Breast epithelium (tissue), 4 donors: ENCODE data around the gene NIP7. TPM values are rescaled to one million over a fixed set of nuclear protein-coding genes. Genes with fewer than 3 reads are reported as not detected.
A peak's percentile ranks its signal among the peaks of the same experiment; 100 is the strongest.

Source experiments
- DNase-seq, 2 donors: peaks; one replicate each; pipeline ENCODE4 v3.0.0-alpha.2; 2019; ENCODE audit warnings: low spot score in 2 of 2
- H3K27ac ChIP-seq, 2 donors: fragments of 200-600 bp; sonication (generic) in 1 of 2; one replicate each; pipeline ENCODE4 v1.5.1; 2016 to 2019; ENCODE audit warnings: mild to moderate bottlenecking in 1 of 2
- H3K27me3 ChIP-seq, 2 donors: fragments of 200-600 bp; sonication (generic) in 1 of 2; one replicate each; pipeline versions ENCODE4 v1.5.1 to v1.6.0; 2017 to 2019; ENCODE audit warnings: control low read depth in 1 of 2, mild to moderate bottlenecking in 1 of 2
- H3K36me3 ChIP-seq: fragments of 200-600 bp; one replicate; pipeline ENCODE4 v1.5.1; 2019
- H3K4me1 ChIP-seq, 2 donors: fragments of 200-600 bp; sonication (generic); one replicate each; pipeline ENCODE4 v1.5.1; 2016 to 2019; ENCODE audit warnings: control low read depth in 1 of 2
- H3K4me3 ChIP-seq, 3 donors: fragments of 200-600 bp; sonication (generic); 1 replicate in 2 of 3; 2 replicates in 1 of 3; pipeline ENCODE4 v1.5.1; 2016 to 2019; ENCODE audit warnings: mild to moderate bottlenecking in 3 of 3, moderate library complexity in 2 of 3
- H3K9me3 ChIP-seq, 2 donors: fragments of 200-600 bp; sonication (generic) in 1 of 2; one replicate each; pipeline ENCODE4 v1.5.1; 2016 to 2019; ENCODE audit warnings: control low read depth in 1 of 2
- POLR2A ChIP-seq: fragments of 450-650 bp; IDR thresholded peaks from one replicate; pipeline ENCODE4 v1.6.1; 2016; ENCODE audit warnings: antibody characterized with exemption, mild to moderate bottlenecking, moderate library complexity
- POLR2AphosphoS5 ChIP-seq, 3 donors: sonication (generic); formaldehyde crosslinking; IDR thresholded peaks; one replicate each; pipeline ENCODE4 v1.6.1; 2017; ENCODE audit warnings: antibody characterized with exemption in 3 of 3
- intact Hi-C: fragments of 100-400 bp; cut with DNase I; formaldehyde crosslinking; loops from one replicate; pipeline ENCODE4 v1.15.1; 2023; ENCODE audit warnings: low total_unique reads
- total RNA-seq, 3 donors: library from RNA; depleted of rRNA; stranded (reverse); fragments of >200 nt; gene quantifications; one replicate each; pipeline ENCODE4 v1.1.0, GENCODE V29; 2016
- TF ChIP-seq, protein P1 (sequence below), 3 donors: fragments of 450-650 bp; IDR thresholded peaks; one replicate each; pipeline ENCODE4 v1.5.1; 2016 to 2017; ENCODE audit warnings: antibody characterized with exemption in 3 of 3, mild to moderate bottlenecking in 3 of 3, moderate library complexity in 3 of 3

NIP7 gene
- total RNA-seq, 3 donors from 2014 or later, result 10.6 to 16.1 (median 15.4) TPM

DNA sequence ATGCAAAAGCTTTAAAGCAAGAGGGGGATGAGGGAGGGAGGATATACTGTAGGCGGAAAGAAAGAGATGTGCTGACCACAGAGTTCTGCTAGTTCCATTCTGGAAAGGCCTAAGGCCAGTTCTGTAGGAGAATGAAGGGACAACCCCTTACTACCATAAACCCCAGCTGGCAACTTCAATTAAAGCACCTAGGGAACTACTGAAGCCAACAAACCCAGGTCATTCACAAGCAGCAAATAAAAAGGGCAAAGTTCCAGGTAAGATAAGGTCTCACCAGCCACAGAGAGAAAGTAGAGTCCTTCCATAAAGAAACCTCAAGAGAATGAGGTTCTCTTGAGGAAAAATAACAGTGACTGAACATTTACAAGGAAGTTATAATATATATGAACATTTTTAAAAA, 33.4 kb downstream of the NIP7 start:
- Histone ChIP-seq H3K9me3 (no peaks in the 10 kb centered on the region), H3K4me1 (no peaks in the 10 kb centered on the region), H3K4me3 (no peak overlapping the region), H3K27me3 (no peaks in the 10 kb centered on the region), H3K27ac (no peak overlapping the region), H3K36me3 (no peaks in the 10 kb centered on the region)
- intact Hi-C loops, result no loop called here
- no peak for DNase-seq
- TF ChIP-seq, protein P1, sequence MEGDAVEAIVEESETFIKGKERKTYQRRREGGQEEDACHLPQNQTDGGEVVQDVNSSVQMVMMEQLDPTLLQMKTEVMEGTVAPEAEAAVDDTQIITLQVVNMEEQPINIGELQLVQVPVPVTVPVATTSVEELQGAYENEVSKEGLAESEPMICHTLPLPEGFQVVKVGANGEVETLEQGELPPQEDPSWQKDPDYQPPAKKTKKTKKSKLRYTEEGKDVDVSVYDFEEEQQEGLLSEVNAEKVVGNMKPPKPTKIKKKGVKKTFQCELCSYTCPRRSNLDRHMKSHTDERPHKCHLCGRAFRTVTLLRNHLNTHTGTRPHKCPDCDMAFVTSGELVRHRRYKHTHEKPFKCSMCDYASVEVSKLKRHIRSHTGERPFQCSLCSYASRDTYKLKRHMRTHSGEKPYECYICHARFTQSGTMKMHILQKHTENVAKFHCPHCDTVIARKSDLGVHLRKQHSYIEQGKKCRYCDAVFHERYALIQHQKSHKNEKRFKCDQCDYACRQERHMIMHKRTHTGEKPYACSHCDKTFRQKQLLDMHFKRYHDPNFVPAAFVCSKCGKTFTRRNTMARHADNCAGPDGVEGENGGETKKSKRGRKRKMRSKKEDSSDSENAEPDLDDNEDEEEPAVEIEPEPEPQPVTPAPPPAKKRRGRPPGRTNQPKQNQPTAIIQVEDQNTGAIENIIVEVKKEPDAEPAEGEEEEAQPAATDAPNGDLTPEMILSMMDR (IDR thresholded peaks at IDR 0.05), result no peak
- TF ChIP-seq POLR2AphosphoS5 (IDR thresholded peaks at IDR 0.05), result no peak
- no peak for TF ChIP-seq POLR2A

DNA sequence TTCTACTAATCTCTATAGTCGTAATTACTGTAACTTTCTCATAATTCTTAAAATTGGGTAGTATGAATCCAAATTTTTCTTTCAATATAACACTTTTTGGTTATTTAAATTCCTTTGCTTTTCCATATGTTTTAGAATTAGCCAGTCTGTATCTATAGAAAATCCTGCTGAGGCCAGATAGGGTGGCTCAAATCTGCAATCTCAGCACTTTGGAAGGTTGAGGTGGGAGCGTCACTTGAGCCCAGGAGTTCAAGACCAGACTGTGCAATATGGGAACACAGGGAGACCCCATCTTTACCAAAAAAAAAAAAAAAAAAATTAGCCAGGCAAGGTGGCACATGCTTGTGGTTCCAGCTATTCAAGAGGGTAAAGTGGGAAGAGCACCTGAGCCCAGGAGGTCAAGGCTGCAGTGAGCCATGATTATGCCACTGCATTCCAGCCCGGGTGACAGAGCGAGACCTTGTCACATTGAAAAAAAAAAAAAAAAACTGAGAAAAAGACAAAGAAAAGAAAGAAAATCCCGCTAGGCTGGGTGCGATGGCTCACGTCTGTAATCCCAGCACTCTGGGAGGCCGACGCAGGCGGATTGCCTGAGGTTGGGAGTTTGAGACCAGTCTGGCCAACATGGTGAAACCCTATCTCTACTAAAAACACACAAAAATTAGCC, 37.0 kb downstream of the NIP7 start:
- TF ChIP-seq, protein P1 (IDR thresholded peaks at IDR 0.05), result no peak
- TF ChIP-seq POLR2A, result no peak
- TF ChIP-seq POLR2AphosphoS5 (IDR thresholded peaks at IDR 0.05), result no peak
- no peak overlapping the region for H3K27ac ChIP-seq
- H3K4me3 ChIP-seq, result no peak overlapping the region
- no peaks in the 10 kb centered on the region for H3K27me3 ChIP-seq
- DNase-seq, result no peak
- intact Hi-C loops, result no loop called here
- H3K9me3 ChIP-seq, result no peaks in the 10 kb centered on the region
- no peaks in the 10 kb centered on the region for H3K36me3 ChIP-seq
- H3K4me1 ChIP-seq, result no peaks in the 10 kb centered on the region

DNA sequence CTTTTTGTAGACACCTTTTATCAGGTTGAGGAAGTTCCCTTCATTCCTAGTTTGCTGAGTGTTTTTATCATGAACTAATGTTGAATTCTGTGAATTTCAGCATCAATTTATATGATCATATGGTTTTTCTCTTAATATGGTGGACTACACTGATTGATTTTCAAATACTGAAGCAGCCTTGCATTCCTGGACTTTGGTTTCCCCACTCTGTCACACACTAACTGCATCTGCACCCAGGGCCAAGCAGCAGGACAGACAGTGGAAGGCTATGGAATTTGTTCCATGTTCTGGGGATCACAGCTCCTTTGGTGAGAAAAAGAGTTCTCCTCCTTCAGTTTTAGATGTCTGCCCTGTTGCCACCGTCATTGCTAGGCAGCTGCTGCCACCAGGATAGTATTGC, 38.5 kb downstream of the NIP7 start:
- TF ChIP-seq POLR2A (no peak), POLR2AphosphoS5 (IDR thresholded peaks at IDR 0.05) (no peak)
- TF ChIP-seq, protein P1 (IDR thresholded peaks at IDR 0.05), result no peak
- Histone ChIP-seq H3K36me3 (no peaks in the 10 kb centered on the region), H3K4me1 (no peaks in the 10 kb centered on the region), H3K9me3 (no peaks in the 10 kb centered on the region), H3K27me3 (no peaks in the 10 kb centered on the region), H3K27ac (no peak overlapping the region), H3K4me3 (no peak overlapping the region)
- peak in 1 of 2 donors; percentile 7 for DNase-seq
- intact Hi-C loops, result no loop called here

DNA sequence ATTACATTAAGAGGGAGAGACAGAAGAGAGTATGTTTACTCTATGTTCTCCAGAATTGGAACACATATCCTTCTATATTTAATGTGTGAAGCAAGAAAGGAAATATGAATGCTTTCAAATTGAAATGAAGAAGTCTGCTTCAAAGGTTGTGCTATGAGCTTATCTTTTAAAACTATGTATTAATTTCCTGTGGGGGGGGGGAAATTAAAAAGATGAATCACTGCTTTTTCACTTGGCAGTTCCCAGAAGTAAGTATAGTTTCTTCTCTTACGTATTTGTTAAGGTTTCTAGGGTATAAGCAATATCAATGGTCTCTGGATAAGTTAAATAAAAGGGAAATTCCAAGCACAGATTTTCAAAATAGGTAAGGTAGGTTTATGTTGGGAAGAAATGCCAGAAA, 39.2 kb downstream of the NIP7 start:
- Histone ChIP-seq H3K27ac (no peak overlapping the region), H3K36me3 (no peaks in the 10 kb centered on the region), H3K9me3 (no peaks in the 10 kb centered on the region), H3K4me3 (no peak overlapping the region), H3K4me1 (no peaks in the 10 kb centered on the region), H3K27me3 (no peaks in the 10 kb centered on the region)
- intact Hi-C loops, result no loop called here
- TF ChIP-seq POLR2AphosphoS5 (IDR thresholded peaks at IDR 0.05), result no peak
- no peak for TF ChIP-seq POLR2A
- DNase-seq, result no peak

DNA sequence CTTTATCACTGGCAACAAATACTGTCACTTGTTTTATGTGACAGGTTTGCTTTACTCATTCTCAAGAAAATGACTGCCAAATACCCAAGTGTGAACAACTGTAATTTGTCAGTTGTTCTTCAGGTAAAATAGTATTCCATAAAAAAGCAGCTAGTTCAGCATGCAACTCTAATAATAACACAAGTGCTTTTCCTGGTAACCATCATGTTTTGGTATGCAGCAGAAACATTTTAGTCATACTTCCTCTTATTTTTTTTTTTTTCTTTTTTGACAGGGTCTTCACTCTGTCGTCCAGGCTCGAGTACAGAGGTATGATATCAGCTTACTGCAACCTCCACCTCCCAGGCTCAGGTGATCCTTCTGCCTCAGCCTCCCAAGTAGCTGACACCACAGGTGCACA, 41.7 kb downstream of the NIP7 start:
- Histone ChIP-seq H3K4me3 (no peak overlapping the region), H3K27ac (no peak overlapping the region), H3K9me3 (no peaks in the 10 kb centered on the region), H3K4me1 (peaks cover 0 to 6% of the 10 kb centered on the region in 2 donors), H3K27me3 (no peaks in the 10 kb centered on the region), H3K36me3 (no peaks in the 10 kb centered on the region)
- TF ChIP-seq POLR2AphosphoS5 (IDR thresholded peaks at IDR 0.05) (no peak), POLR2A (no peak)
- TF ChIP-seq, protein P1 (IDR thresholded peaks at IDR 0.05), result no peak
- DNase-seq, result peak in 1 of 2 donors; percentile 3
- intact Hi-C loops, result no loop called here
